Occipital lobe (tissue), 2 donors: ENCODE results near the gene INPP5K. TPM values are rescaled to one million over a fixed set of nuclear protein-coding genes. Genes with fewer than 3 reads are reported as not detected.

Source experiments
- DNase-seq: peaks from one replicate; lab custom pipeline; 2025; lab: John Stamatoyannopoulos, UW
- total RNA-seq: library from RNA; depleted of rRNA; stranded (reverse); fragments of >200 nt; gene quantifications from one replicate; pipeline ENCODE4 v1.2.3, GENCODE V29; 2014

The INPP5K gene
- total RNA-seq, 1 donor from 2014 or later = 43.2 TPM

DNA sequence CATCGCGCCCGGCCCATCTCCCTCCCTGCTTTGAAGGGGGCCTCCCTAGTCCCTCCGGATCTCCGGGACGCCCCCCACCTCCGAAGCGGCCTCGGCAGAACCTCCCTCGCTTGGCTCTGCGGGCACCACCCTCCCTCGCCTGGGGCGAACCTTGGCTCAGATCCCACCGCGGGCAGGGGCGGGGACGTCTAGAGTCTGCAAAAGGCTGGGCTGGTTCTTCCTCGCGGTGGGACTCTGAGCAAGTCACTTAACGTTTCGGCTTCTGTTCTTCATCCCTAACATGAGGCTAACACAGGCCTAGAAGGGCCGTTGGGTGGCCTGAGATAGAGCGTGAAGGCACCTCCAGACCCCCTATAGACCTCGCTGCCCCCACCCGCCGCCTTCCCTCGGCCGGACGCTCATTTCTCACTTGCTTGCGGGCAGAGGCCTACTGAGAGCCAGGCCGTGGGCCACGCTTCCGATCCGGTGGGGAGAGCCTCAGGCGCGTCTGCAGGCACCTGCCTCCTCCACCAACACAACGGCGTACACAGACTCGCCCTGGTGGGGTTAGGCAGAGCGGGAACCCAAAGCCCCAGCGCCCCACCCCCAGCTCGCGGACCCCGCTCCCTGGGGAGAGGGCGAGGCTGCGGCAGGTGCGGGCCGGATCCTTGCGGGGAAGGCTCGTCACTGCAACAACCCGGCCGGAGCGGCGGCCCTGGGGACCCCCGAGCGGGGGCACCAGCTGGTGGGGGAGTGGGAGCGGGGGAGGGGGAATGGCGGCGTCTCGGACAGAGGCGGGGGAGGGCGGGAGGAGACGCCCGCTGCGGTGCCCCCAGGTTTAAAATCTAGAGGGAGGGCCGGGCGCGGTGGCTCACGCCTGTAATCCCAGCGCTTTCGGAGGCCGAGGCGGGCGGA is 29.4 kb downstream of the INPP5K start:
- DNase-seq = no peak

DNA sequence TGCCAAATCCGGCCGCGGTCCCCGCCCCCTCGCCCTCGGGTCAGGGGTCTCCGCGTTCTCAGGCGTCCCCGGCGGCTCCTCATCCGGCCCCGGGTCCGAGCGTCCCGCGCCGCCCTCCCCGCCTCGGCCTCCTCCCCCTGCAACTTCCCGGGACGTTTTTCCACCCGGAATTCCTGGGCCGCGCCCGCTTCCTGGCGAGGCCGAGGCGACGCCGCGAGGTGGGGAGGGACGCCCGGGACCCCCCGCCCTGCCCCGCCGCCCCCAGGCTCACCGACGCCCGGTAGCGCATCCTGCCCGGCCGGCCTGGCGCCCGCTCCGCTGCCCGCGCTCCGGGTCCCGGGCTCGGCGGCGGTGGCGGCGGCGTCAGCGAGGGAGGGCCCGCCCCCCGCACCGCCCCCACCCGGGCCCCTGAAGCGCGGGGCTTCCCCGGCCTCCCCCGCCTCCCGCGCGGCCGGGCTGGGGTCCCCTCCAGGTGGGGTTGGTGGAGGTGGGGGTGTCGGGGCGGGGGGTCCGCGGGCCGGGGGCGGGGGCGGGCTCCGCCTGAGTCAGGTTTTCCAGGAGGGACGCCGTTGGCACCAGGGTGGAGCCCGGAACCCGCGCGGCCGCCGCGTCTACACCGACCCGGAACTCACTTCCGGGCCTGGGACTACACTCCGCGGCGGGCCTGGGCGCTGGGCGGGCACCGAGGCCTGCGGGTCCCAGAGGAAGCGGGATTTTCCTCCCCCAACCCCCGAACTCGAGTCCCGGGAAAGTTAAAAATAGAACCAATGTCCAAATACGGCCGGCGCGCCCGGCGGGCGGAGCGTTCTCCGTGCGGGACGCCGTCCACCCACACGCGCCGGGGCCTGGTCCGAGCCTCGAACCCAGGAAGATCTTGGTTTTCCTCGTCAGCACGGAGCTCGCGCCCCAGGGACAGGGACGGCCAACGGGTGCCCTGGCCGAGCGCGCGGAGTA is 30.7 kb downstream of the INPP5K start:
- DNase-seq = no peak

DNA sequence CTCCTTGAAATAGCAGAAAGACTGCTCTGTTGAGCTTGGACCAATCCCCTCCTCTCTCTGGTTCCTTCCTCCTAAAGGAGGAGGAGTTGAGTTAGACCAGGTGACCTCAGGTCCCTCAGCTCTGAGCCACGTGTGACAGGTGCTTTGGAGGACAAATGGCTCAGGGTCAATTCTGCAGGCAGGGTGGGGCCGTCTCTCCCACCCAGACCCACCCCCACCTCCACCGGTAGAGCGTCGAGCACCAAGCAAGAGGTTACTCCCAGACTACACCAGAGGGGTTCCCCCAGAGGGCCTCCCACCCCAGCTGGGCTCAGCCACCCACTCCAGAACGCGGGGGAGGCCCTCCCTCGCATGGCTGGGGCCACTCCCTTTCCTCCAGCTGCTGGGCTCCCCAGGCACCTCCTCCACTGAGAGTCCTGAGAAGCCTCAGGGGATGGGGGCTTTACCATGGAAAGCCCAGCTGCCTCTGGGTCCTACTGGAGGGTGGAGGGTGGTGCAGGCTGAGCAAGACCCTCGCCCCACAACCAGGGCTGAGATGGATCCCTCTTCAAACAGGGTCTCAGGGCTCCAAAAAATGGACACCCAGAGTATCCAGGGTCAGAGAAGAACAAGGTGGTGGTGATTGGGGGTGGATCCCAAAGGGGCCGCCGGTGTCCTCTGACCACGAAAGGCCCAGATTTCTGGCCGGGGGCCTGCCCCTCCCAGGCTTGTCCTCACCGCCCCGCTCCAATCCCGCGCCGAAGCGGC is 31.6 kb downstream of the INPP5K start:
- DNase-seq = no peak

DNA sequence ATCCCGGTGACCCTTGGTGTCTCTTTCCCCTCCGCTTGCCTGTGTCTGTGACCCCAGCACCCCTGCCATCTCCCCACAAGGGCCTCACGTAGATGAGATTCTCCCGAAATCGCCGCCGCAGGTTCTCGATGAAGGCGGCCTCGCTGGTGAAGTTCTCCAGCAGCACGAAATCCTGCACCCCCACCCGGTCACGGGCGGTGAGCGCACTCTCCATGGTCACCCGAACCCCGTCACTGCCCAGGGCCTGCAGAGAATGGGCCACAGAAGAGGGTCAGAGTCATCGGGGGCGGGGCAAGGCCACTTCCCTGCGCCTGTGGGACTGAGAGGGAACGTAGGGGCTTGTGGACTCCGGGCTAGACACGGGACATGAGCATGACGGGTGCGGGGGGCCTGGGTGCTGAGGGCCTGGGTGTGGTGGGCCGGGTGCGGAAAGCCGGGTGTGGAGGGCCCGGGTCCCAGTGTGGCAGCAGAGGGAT is 32.3 kb downstream of the INPP5K start:
- DNase-seq = no peak

DNA sequence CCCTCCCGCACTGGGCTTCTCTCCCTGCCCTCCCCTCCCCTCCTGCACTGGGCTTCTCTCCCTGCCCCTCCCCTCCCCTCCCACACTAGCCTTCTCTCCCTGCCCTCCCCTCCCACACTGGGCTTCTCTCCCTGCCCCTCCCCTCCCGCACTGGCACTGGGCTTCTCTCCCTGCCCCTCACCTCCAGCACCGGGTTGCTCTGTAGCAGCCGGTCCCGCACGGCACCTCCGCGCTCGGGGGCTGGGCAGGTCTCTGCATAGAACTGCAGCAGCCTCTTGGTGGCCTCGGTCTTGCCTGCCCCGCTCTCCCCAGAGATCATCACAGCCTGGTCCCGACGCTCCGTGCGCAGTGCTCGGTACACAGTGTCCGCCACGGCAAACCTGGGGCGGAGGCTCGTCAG is 33.7 kb downstream of the INPP5K start:
- DNase-seq = no peak

DNA sequence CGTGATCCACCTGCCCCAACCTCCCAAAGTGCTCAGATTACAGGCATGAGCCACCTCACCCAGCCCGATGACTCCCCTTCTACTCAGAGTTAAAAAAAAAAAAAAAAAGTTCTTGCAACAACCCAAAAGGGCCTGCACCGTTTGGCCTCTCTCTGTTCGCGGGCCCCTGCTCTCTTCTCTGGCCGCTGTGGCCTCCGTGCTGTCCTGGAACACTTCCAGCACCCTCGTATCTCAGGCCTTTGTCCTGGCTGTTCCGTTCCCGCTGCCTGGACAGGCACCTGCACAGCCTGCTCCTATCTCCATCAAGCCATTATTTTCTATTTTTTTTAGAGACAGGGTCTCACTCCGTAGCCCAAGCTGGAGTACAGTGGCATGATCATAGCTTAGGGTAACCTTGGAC is 34.7 kb downstream of the INPP5K start:
- DNase-seq = no peak

DNA sequence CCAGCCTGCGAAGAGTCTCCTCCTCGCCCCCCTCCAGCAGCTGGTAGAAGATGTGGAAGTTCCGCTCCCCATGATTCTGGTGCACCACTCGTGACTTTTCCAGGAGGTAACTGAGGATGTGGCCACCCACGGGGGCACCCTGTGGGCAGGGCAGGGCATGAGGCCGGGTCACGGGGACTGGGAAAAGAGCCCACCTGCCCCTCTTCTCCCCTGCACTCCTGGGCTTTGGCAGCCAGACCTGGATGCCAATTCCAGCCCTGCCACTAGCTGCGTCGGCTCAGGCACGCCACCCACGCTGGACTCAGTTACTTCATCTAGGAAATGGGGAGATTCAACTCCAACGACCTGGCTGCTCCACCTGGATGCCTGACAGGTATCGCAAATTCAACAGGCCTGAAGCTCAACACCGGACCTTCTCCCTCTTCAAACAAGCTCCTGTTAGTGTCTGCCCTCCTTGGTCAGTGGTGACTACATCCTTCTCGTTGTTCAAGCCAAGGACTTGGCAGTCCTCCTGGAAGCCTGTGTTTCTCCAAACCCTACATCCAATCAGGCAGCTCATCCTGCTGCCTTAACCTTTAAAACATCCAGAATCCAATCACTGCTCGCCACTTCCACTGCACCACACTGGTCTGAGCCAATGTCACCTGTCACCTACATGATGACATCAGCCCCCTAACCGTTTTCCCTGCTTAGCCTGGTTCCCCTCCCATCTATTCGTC is 35.5 kb downstream of the INPP5K start:
- no peak for DNase-seq

DNA sequence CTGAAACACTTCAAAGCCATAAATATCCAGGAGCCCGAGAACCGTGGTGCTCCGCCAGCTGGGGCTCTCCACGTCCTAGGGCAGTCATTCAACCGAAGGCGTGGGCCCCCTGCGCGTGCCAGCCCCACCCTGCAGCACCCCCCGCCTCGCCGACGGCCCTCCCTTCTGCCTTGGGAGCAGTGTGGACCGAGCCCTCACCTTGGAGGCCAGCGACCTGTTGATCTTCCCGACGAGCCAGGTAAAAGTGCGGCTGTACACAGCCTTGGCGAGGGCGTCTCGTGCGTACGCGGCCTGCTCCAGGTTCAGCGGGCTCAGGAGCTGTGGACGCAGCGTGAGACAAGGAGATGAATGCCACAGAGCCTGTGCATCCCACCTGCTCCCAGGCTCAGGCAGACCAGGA is 38.0 kb downstream of the INPP5K start:
- no peak for DNase-seq

DNA sequence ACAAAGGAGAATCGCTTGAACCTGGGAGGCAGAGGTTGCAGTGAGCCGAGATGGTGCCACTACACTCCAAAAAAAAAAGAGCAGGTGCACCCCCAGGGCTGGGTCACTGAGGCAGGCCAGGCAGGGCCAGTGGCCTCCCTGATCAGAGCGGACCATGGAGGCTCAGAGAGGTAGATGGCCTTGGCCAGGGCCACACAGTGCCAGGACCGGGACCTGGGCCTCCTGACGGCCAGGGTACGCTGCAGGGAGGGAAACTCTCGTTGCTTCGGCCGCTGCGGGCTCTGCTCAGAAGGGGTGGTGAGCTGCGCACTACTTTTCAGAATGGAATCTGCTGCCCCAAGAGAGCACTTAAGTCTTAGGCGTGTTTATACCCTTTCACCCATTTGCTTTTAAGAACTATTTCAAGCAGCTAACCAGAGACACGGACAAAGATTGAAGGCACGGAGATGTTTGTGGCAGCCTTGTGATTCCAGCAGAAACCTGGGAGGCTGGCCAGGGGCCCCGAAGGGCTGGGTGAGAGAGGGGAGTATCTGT is 41.0 kb downstream of the INPP5K start:
- DNase-seq = no peak

DNA sequence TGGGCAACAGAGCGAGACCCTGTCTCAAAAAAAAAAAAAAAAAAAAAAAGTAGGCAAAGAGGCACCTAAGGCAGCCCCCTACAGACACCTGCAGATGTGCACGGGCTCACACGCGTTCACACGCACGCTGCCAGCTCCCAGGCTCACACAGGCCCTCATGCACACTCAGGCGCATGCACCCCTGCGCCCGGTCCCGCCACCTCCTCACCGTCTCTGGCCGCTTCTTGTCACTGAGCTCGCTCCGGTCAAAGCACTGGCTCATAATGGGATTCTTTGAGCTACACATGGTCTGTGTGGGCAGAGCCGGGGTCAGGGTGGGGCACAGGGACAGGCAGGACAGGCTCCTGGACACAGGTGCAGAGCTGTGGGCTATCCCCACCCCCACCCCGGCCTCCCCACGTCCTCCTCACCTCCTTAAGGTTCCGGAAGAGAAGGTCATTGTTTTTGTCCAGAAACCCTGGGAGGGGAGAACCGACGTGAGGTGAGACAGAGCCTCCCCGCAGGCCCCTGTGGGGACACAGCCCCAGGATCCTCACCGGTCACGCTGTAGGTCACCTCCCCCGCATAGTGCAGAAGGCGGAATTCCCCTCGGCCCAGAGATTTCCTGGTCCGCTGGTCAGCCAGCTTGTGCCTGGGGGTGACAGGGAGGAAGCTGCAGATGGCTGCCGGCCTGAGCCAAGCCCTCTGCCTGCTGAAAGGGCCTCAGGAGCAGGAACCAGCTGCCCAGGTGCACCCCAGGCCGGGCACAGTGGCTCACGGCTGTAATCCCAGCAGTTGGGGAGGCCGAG is 41.8 kb downstream of the INPP5K start:
- DNase-seq = no peak

DNA sequence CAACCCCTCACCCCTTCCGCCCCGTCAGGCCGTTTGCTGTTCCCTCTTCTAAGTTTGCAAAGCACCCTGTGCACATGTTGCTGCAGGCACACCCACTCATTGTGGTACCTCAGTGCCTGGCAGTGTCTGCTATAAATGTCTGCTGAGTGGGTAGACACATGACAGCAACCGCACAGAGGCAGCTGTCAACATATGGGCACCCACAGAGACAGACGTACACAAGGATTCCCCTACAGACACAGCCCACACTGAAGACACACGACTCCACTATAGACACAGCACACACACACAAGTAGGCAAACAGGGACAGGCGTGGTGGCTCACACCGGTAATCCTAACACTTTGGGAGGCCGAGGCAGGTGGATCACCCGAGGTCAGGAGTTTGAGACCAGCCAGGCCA is 42.6 kb downstream of the INPP5K start:
- DNase-seq = no peak

DNA sequence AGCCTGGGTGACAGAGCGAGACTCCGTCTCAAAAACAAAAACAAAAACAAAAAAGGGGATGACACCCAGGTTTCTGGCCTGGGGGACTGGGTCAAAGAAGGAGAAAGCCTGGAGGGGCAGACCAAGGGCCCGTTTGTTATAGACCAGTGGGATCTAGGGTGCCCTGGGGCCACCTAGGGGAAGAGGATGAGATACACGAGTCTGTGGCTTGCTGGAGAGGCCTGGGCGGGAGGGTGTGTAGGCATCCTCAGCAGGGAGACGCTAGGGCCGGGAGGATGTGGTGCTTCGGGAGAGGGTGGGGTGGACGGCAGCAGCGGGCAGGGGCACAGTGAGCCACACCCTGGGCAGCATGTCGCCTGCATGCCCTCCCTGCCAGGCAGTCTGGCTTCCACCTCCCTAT is 43.2 kb downstream of the INPP5K start:
- no peak for DNase-seq

DNA sequence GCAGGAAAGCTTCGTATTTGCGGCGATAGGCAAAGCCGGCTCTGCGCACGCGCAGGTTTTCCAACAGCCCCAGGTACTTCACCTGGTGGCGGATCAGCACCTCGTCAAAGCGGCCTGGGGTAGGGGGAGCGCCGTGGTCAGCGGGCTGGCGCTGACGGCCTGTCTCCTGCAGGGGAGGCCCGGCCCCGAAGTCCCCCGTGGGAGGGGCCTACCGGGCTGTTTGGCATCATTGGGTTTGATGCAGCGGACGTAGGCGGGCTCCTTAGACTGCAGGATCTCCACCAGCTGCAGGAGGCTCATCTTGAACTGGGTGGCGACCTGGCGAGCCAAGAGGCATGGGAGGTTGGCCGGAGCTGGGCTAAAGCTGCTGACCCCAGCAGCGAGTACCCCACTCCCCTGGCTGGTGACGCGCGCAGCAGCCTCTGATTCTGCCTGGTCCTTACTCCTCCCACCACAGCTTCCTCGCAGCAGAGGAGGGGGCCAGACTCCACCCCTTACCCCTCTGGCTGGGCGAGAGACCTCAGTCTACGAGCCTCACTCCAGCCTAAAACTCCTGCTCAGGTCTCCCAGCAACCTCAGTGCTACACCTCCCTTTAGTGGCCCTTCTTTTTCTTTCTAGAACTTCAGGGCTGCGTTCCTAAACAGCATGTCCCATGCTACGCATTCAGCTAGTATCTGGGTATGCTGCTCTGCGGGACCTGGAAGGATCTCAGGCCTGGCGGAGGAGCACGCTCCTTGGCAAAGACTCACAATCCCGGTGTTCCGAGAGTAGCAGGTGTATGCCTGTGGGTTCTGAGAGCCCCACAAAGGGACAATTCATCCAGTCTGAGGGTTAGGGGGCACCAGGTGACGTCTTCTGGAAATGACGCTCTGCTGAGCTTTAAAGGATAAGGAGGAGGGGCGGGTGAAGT is 44.2 kb downstream of the INPP5K start:
- no peak for DNase-seq

DNA sequence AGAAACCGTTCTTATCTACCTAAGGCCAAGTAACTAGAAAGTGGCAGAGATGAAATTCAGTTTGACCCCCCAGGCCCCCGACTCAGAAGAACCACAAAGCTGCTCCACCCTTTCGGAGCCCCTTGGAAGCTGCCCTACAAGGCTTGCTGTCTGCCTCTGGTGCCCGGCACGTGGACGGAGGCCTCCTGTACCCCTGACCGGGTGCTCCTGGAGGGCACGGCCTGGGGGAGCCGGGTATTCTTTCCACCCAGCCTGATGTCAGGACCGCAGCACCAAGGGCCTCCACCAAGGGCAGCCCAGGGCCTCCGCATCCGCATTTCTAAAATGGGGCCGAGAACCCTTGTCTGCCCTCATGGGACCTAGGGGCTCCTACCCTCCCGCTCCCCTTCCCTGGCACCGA is 44.9 kb downstream of the INPP5K start:
- no peak for DNase-seq

DNA sequence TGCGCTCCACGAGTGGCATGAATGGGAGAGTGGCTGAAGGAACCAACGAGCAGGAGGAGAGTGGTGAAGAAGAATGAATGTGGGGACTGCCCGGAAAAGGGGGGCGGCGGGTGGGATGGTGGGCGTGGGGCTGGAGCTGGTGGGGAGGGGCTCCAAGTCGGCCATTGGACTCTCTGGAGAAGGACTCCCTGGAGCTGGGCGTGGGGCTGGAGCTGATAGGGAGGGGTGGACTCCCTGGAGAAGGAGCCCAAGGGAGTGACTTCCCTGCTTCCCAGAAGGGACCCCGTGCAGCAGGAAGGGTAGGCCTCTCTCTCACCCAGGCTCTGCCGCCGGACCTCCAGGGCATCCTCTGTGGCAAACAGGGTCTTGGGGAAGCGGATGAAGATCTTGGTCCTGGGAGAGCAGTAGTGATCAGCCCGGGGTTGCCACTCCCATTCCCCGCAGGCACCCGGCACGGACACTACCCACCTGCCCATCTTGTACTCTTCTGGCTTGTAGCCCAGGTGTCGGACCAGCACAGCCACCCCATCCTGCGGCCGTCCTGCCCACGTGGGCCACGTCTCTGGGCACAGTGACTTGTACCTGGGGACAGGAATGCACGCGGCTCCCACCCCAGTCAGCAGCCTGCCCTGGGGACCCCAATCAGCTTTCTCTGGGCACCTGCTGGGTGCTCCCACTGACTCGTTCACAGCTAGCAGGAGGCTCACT is 45.5 kb downstream of the INPP5K start:
- DNase-seq = no peak

DNA sequence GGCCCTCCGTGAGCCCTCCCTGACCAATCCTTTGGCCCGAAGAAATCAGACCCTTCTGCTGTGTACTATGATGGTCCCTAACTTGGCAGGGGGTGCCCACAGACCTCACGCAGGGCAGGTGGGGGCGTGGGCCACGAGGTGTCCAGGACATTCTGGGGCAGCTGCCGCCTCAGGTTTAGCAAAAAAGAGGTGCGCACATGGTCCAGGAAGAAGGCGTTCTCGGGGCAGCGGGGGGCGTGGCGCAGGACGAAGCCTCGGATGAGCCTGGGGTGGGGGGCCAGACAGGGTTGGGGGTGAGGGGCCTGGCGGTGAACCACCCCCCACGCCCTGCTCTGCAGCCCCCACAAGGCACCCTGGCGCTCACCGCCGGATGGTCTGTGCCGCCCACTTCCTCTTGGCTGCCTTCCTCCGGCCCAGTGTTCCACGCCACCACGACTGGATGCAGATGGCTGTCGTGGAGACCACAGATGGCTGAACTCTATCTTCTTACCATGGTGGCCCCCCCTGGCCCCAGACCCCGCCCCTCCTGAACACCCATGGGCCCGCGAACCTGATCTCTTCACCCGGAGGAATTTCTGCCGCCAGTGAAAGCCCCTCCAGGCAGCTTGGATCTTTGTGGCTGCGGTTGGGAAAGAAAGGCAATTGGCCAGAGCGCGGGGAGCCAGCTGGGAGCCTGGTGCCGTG is 46.2 kb downstream of the INPP5K start:
- DNase-seq = no peak

DNA sequence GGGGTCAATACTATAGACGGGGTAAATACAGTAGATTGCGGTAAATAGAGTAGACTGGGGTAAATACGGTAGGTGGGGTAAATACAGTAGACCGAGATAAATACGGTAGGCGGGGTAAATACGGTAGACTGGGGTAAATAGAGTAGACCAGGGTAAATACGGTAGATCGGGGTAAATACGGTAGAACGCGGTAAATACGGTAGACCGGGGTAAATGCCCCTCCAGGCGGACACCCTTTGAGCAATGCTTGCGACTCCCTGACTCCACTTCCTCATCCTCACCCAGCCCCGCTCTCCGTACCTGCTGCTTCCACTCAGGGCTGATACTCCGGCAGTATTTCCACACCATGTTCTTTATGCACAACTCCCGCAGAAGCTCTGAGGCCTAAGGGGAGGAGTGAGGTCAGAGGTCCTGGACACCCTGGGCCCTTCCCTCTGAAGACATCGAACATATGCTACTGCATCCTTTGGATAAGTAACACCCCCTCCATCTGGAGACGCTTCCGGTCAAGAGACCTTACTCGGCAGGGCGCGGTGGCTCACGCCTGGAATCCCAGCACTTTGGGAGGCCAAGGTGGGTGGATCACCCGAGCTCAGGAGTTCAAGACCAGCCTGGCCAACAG is 47.1 kb downstream of the INPP5K start:
- no peak for DNase-seq
